Omental fat pad (tissue), 4 donors: ENCODE data around the gene SFTA2. TPM values are rescaled to one million over a fixed set of nuclear protein-coding genes. Genes with fewer than 3 reads are reported as not detected.

ENCODE experiments used
- ATAC-seq: fragments of 150-250 bp; one replicate; pipeline ENCODE4 v1.9.1; 2016; ENCODE audit warnings: mild to moderate bottlenecking, moderate library complexity; ENCODE audit not compliant: low FRiP score
- DNase-seq: peaks from one replicate; pipeline ENCODE4 v3.0.0-alpha.2; 2019; ENCODE audit warnings: low spot score
- CTCF ChIP-seq, 3 donors: fragments of 450-650 bp; IDR thresholded peaks; one replicate each; pipeline ENCODE4 v1.5.1; 2016 to 2017; ENCODE audit warnings: antibody characterized with exemption in 3 of 3, mild to moderate bottlenecking in 3 of 3, moderate library complexity in 2 of 3
- total RNA-seq, 4 donors: library from RNA; depleted of rRNA; stranded (reverse); fragments of >200 nt; gene quantifications; one replicate each; pipeline ENCODE4 v1.1.0, GENCODE V29; 2016

Gene SFTA2
- total RNA-seq, 4 donors from 2014 or later = not detected

- no peak for DNase-seq
- TF ChIP-seq CTCF (IDR thresholded peaks at IDR 0.05) = no peak
These were observed 23.5 kb upstream of the SFTA2 start for GRCh38 chr6:30955367-30956042.

GRCh38 chr6:30954631-30955366 lies 22.8 kb upstream of the SFTA2 start:
- ATAC-seq (peak; percentile 31), DNase-seq (no peak)
- TF ChIP-seq CTCF (IDR thresholded peaks at IDR 0.05) = no peak

More at GRCh38 chr6:30955367-30956042, 23.5 kb upstream of the SFTA2 start:
- peak; percentile 78 for ATAC-seq

- no peak for TF ChIP-seq CTCF (IDR thresholded peaks at IDR 0.05)
- ATAC-seq = no peak
- no peak for DNase-seq
These were observed 20.0 kb upstream of the SFTA2 start for GRCh38 chr6:30951907-30952469.

- no peak for DNase-seq
- TF ChIP-seq CTCF (IDR thresholded peaks at IDR 0.05) = no peak
- no peak for ATAC-seq
These were observed 16.8 kb upstream of the SFTA2 start for GRCh38 chr6:30948811-30949210.

GRCh38 chr6:30947231-30947630 lies 15.3 kb upstream of the SFTA2 start:
- ATAC-seq = no peak
- TF ChIP-seq CTCF (IDR thresholded peaks at IDR 0.05) = no peak

GRCh38 chr6:30945281-30945680 lies 13.3 kb upstream of the SFTA2 start:
- no peak for TF ChIP-seq CTCF (IDR thresholded peaks at IDR 0.05)
- ATAC-seq (no peak), DNase-seq (no peak)

More at GRCh38 chr6:30947231-30947630, 15.3 kb upstream of the SFTA2 start:
- no peak for DNase-seq
